HepG2 (cell line): ENCODE measurements around the gene TAOK3. TPM values are rescaled to one million over a fixed set of nuclear protein-coding genes. Genes with fewer than 3 reads are reported as not detected.

Experiments used
- AKAP8 ChIP-seq: sonication (generic); formaldehyde crosslinking; IDR thresholded peaks from 2 replicates; pipeline ENCODE4 v1.5.1; 2020; ENCODE audit warnings: mild to moderate bottlenecking, missing genetic modification reagents
- ATF1 ChIP-seq: IDR thresholded peaks from 2 replicates; pipeline ENCODE4 v1.6.1; 2016; ENCODE audit warnings: mild to moderate bottlenecking, control low read depth
- KIAA2018 ChIP-seq: sonication (generic); formaldehyde crosslinking; IDR thresholded peaks from 2 replicates; pipeline ENCODE4 v1.5.0; 2020; ENCODE audit warnings: mild to moderate bottlenecking, missing genetic modification reagents, borderline replicate concordance
- MEIS2 ChIP-seq: sonication (generic); formaldehyde crosslinking; IDR thresholded peaks from 2 replicates; pipeline ENCODE4 v1.9.0; 2021; ENCODE audit warnings: mild to moderate bottlenecking, missing genetic modification reagents
- POGK ChIP-seq: sonication (generic); formaldehyde crosslinking; conservative IDR thresholded peaks from 2 replicates; pipeline ENCODE4 v1.8.0; 2022; ENCODE audit warnings: mild to moderate bottlenecking, moderate library complexity, missing genetic modification reagents
- RAD21 ChIP-seq: fragments of 450-650 bp; formaldehyde crosslinking; IDR thresholded peaks from 2 replicates; pipeline ENCODE4 v1.5.0; 2020; ENCODE audit warnings: mild to moderate bottlenecking
- SALL1 ChIP-seq: sonication (generic); formaldehyde crosslinking; IDR thresholded peaks from 2 replicates; pipeline ENCODE4 v1.8.0; 2022; ENCODE audit warnings: mild to moderate bottlenecking, missing genetic modification reagents
- TFAP4 ChIP-seq: sonication (generic); IDR thresholded peaks from 2 replicates; pipeline ENCODE4 v1.6.1; 2016; ENCODE audit warnings: low read depth, borderline replicate concordance
- THAP11 ChIP-seq: IDR thresholded peaks from 2 replicates; pipeline ENCODE4 v1.6.1; 2016; ENCODE audit warnings: missing biosample characterization, missing genetic modification reagents
- UBTF ChIP-seq: sonication (generic); formaldehyde crosslinking; IDR thresholded peaks from 2 replicates; pipeline ENCODE4 v1.4.0; 2020; ENCODE audit warnings: mild to moderate bottlenecking, missing genetic modification reagents
- YEATS2 ChIP-seq: sonication (generic); formaldehyde crosslinking; IDR thresholded peaks from 2 replicates; pipeline ENCODE4 v1.4.0; 2020; ENCODE audit warnings: missing genetic modification reagents, borderline replicate concordance
- ZBTB7B ChIP-seq: sonication (generic); formaldehyde crosslinking; IDR thresholded peaks from 2 replicates; pipeline ENCODE4 v1.4.0; 2020; ENCODE audit warnings: missing genetic modification reagents
- ZNF256 ChIP-seq: sonication (generic); formaldehyde crosslinking; conservative IDR thresholded peaks from 2 replicates; pipeline ENCODE4 v1.4.0; 2020; ENCODE audit warnings: missing genetic modification reagents
- ZNF644 ChIP-seq: IDR thresholded peaks from 2 replicates; pipeline ENCODE4 v1.6.1; 2016; ENCODE audit warnings: low read depth
- ZNF790 ChIP-seq: sonication (generic); formaldehyde crosslinking; IDR thresholded peaks from 2 replicates; pipeline ENCODE4 v1.8.0; 2022; ENCODE audit warnings: missing genetic modification reagents, mild to moderate bottlenecking, borderline replicate concordance
- ZNF883 ChIP-seq: sonication (generic); formaldehyde crosslinking; IDR thresholded peaks from 2 replicates; pipeline ENCODE4 v1.5.1; 2020; ENCODE audit warnings: mild to moderate bottlenecking, missing genetic modification reagents; ENCODE audit errors: not compliant biosample characterization
- polyA plus RNA-seq, 8 experiments: library from polyadenylated mRNA; depleted of rRNA in 3 of 8; stranded (reverse) in 7 of 8; unstranded in 1 of 8; fragments of >200 nt; fragmentation: Illumina TruSeq in 4 of 8; extraction: Trizol in 4 of 8; gene quantifications; 2 replicates each; pipeline versions ENCODE4 v1.2.1 to v1.2.3, GENCODE V29; 2011 to 2016; ENCODE audit warnings: low read depth in 4 of 8, missing spikeins in 1 of 8, mixed read lengths in 1 of 8; ENCODE audit not compliant: insufficient read depth in 1 of 8
- total RNA-seq, 5 experiments: library from RNA; depleted of rRNA; stranded (reverse); fragments of >200 nt; fragmentation: Illumina TruSeq; extraction: Trizol; gene quantifications; 2 replicates each; pipeline ENCODE4 v1.2.3, GENCODE V29; 2016; ENCODE audit warnings: low read depth in 1 of 5

TAOK3 gene
- total and polyA plus RNA-seq, 2 of the 13 experiments (the other 11 are each of a cell fraction or from before 2014, with no cell fraction given), result 10.4 to 12.3 TPM

DNA sequence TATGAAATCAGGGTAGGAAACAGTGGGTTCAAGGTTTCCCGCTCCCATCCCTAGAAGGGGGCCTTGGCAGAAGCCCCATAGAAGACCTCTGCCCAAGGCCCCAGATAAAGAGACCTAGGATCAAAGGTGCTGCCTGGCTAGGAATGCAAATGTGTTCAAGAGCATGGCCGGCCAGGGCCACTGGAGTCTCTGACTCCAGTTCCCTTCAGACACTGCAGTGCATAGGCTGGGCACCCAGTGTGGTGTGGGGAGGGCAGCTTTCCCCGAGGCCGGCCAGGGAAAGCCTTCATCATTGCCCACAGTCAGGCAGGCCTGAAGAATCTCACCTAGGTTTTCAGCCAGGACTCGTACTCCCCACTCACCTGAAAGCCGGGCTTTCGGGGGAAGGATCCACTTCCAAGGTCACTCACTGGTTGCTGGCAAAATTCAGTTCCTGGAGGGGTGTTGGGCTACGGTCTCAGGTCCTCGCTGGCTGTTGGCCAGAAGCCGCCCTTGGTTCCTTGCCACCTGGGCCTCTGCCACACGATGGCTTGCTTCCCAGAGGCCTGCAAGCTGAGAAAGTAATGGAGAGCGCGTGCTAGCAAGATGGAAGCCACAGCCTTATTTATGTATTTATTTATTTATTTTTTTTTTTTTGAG lies 246.5 kb downstream of the TAOK3 start (continued):
- TF ChIP-seq SALL1 (CRISPR knock-in tag) (peak; percentile 81), MEIS2 (CRISPR knock-in tag) (no peak), THAP11 (no peak), ATF1 (CRISPR knock-in tag) (no peak), KIAA2018 (CRISPR knock-in tag) (no peak), ZNF790 (CRISPR knock-in tag) (no peak), POGK (CRISPR knock-in tag) (peak; percentile 43; the same call in 1 of the 2 replicates), RAD21 (CRISPR knock-in tag) (no peak), AKAP8 (CRISPR knock-in tag) (no peak), ZNF883 (no peak), ZNF256 (CRISPR knock-in tag) (no peak), ZBTB7B (CRISPR knock-in tag) (peak; percentile 38; the same call in 1 of the 2 replicates), UBTF (peak; percentile 45), YEATS2 (CRISPR knock-in tag) (peak; percentile 21; the same call in 1 of the 2 replicates), TFAP4 (no peak), ZNF644 (CRISPR knock-in tag) (0 out of 2 replicates have a peak, but pooled peaks have one; percentile 27)
